AG09319 (cell line): Measurements from ENCODE around the gene MSRB1.

Source experiments
- DNase-seq: peaks from one replicate; pipeline ENCODE4 v3.0.0-alpha.2; 2010; ENCODE audit warnings: low read depth; ENCODE audit errors: extremely low read depth
- TF ChIP-seq, protein P1 (sequence below): IDR thresholded peaks from 2 replicates; pipeline ENCODE4 v1.5.1; 2011; ENCODE audit warnings: low read depth, mild to moderate bottlenecking, inconsistent platforms, low read length, moderate library complexity

The MSRB1 gene

DNA sequence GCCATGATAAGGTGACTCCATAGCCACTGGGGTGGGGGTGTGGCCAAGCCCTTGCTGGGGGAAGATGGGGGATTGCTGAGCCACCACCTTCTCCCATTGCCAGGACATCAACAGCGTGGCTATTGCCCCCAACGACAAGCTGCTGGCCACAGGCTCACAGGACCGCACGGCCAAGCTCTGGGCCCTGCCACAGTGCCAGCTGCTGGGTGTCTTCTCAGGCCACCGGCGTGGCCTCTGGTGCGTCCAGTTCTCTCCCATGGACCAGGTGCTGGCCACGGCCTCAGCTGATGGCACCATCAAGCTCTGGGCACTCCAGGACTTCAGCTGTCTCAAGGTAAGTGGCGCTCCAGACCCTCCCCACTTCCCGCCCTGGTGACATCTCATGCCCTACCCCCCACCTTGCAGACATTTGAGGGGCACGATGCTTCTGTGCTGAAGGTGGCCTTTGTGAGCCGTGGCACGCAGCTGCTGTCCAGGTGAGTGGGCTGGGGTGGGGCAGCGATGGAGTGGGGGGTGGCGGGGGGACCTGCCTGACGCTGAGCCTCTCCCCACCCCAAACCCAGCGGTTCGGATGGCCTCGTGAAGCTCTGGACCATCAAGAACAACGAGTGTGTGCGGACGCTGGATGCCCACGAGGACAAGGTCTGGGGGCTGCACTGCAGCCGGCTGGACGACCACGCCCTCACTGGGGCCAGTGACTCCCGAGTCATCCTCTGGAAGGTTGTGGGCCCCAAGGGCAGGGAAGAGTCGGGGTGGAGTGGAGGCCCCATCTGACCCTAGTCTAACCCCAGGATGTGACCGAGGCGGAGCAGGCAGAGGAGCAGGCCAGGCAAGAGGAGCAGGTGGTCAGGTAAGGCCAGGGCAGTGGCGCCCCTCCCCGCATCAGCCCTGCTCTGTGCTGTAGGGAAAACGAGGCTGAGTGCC, 34.2 kb upstream of the MSRB1 start:
- TF ChIP-seq, protein P1, sequence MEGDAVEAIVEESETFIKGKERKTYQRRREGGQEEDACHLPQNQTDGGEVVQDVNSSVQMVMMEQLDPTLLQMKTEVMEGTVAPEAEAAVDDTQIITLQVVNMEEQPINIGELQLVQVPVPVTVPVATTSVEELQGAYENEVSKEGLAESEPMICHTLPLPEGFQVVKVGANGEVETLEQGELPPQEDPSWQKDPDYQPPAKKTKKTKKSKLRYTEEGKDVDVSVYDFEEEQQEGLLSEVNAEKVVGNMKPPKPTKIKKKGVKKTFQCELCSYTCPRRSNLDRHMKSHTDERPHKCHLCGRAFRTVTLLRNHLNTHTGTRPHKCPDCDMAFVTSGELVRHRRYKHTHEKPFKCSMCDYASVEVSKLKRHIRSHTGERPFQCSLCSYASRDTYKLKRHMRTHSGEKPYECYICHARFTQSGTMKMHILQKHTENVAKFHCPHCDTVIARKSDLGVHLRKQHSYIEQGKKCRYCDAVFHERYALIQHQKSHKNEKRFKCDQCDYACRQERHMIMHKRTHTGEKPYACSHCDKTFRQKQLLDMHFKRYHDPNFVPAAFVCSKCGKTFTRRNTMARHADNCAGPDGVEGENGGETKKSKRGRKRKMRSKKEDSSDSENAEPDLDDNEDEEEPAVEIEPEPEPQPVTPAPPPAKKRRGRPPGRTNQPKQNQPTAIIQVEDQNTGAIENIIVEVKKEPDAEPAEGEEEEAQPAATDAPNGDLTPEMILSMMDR = no peak
- no peak for DNase-seq

DNA sequence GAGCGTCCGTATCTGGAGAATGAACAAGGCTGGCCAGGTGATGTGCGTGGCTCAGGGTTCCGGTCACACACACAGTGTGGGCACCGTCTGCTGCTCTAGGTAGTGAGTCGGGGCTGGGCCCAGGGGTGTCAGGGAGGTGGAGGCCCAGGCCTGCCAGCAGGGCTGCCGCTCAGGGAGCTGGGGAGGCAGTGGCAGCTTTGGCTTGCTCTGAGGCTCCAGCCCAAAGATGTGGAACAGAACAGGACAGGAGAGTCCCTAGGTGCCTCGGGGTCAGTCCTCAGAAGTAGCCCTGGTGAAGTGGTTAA, 33.2 kb upstream of the MSRB1 start:
- DNase-seq = no peak
- TF ChIP-seq, protein P1 = no peak

DNA sequence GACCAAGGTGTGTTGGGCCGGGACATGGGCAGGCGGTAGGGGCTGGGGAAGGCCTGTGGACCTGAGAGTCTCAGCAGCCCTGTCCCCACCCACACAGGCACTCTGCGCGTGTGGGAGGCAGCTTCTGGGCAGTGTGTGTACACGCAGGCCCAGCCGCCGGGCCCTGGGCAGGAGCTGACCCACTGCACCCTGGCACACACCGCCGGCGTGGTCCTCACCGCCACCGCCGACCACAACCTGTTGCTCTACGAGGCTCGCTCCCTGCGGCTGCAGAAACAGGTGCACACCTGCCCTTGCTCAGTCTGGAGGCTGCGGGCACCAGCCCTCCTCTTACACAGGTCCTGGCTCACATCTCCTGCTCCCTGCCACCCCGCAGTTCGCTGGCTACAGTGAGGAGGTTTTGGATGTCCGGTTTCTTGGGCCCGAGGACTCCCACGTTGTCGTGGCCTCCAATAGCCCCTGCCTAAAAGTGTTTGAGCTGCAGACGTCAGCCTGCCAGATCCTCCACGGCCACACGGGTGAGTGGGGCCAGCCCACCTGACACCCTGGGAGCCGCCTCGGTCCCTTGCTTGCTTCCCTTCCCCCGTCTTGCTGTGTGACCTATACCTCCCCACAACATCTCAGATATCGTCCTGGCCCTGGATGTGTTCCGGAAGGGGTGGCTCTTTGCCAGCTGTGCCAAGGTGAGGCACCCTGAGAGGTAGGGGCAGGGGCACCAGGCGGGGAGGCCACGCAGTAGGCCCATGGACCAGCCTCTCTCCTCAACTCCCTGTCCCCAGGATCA, 32.6 kb upstream of the MSRB1 start:
- DNase-seq = no peak
- TF ChIP-seq, protein P1 = no peak

DNA sequence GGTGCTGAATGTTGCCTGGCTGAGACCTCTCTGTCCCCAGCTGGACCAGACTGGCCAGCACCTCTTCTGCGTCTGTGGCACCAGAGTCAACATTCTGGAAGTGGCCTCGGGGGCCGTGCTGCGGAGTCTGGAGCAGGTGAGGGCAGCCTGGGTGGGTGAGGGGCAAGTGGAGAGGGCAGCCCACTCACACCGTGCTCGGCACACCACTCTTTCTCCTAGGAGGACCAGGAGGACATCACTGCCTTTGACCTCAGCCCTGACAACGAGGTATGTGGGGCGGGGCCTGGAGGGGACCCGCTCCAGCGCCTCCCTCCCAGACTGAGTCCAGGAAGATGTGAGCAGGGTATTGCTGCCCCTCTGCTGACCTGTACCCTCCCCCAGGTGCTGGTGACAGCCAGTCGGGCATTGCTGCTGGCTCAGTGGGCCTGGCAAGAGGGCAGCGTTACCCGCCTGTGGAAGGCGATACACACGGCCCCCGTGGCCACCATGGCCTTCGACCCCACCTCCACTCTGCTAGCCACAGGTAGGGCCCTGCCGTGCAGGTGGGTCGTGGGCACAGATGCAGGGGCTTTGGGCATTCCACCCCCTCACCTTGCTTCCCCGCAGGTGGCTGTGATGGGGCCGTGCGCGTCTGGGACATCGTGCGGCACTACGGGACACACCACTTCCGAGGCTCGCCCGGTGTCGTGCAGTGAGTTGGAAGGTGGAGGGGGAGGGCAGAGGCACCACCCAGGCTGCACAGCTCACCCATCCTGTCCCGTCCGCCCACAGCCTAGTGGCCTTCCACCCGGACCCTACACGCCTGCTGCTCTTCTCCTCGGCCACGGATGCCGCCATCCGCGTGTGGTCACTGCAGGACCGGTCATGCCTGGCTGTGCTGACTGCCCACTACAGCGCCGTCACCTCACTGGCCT, 31.4 kb upstream of the MSRB1 start:
- no peak for DNase-seq
- TF ChIP-seq, protein P1 = no peak

DNA sequence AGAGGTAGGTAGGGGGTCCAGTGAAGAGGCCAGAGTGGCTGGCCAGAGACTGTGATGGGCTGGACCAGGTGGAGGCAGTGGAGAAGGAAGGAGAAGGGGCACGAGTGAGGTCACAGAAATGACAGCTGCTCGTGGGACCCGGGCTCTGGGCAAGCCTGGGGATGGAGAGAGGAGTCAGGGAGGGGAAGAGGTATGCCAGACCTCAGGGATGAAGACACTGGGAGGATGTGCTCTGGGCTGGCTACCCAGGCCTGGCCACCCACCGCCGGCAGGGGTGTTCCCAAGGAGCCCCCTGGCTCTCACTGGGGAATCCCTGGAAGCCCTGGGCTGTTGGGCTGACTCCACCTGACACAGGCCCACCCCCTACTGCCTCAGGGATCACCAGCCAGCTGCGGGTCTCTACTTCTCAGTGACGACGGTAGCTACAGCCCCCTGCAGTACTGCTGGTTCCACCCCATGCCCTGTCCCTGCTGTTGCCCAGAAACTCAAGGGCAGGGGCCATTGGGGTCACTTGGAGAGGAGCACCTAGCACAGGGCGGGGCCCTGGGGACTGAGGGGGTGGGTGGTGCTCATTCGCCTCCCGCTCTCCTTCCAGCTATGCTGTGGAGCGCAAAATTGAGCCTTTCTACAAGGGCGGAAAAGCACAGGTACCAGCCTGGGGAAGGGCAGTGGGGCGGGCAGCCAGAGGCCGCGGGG, 30.6 kb upstream of the MSRB1 start:
- DNase-seq = no peak
- TF ChIP-seq, protein P1 = no peak

DNA sequence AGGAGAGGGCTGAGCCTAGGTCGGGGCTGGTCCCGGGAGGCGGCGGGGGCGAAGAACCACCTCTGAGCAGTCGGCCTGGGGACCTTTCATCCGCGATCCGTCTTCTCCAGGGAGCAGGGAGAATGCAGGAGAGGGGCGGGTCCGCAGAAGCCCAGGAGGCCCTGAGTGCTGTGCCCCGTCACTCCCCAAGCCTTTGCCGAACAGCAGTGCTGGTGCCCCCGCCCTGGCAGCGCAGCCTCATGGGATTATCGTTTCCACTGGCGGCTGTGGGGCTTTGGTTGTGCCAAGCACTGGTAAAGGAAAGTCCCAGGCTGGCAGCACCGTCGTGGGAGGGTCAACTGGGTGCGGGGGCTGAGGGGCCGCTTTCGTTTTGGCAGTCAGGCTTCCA, 29.5 kb upstream of the MSRB1 start:
- DNase-seq = no peak
- TF ChIP-seq, protein P1 = no peak
